ENCODE results near the gene SH2D2A. TPM values are rescaled to one million over a fixed set of nuclear protein-coding genes. Genes with fewer than 3 reads are reported as not detected.
A peak's percentile ranks its signal among the peaks of the same experiment; 100 is the strongest.

Gene SH2D2A
- total RNA-seq, 2 experiments from 2014 or later = 2.1 to 5.8 TPM

DNA sequence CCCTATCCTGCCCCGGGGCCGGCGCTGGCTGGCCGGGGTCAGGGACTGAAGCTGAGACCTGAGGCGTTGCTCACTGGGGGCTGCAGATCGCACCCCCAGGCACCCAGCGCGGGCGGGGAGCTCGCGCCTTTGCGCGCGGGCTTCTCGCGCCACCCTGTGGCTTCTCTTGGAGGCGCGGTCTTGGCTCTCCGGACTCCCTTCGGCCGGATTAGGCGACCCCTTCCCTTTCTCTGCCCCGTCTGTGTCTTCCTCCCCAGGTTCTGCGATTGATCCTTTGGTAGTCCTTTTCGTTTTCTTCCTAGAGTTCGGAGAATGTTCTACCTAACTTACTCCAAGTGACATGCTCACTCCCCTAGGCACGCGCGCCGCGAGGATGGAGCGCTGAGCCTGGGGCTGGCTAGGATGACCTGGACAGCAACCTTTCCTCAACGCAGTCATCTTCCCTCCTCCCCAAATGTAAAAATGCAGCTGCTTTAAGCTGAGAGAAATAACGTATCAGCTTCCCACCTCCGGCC, 43.5 kb upstream of the SH2D2A start:
- ChIA-PET POLR2A (interaction anchor here (1.0 kb wide), 1 partner anchor 26 kb away, joined by 3 read pairs; no protein-coding TSS in a partner anchor), CTCF (ENCODE audit: unreplicated experiment) (interaction anchor here (0.5 to 0.6 kb wide), 2 partner anchors 28 to 199 kb away, joined by 3 to 9 read pairs; no protein-coding TSS in a partner anchor)
- no peak overlapping the region for H2AFZ ChIP-seq (ENCODE audit: low read length)
- no peaks in the 10 kb centered on the region for H3K9me2 ChIP-seq (ENCODE audit: insufficient read depth, low read length)
- intact Hi-C loops (cut with micrococcal nuclease; ENCODE audit: unreplicated experiment) = loop anchor here (1.0 to 5.0 kb wide), 3 partner anchors 63 to 171 kb away; partner anchors contain the start of genes ISG20L2 and METTL25B
- no peaks in the 10 kb centered on the region for H3K36me3 ChIP-seq (ENCODE audit: insufficient read depth, low read length)
- peak; percentile 83 for TF ChIP-seq CTCF (conservative IDR thresholded peaks at IDR 0.05; ENCODE audit: low read length)
- no peak for TF ChIP-seq EZH2phosphoT487 (IDR thresholded peaks at IDR 0.05; ENCODE audit: borderline replicate concordance, low read depth, low read length)
- no peaks in the 10 kb centered on the region for H4K20me1 ChIP-seq (ENCODE audit: insufficient read depth, low read length)
- no peaks in the 10 kb centered on the region for H3K9me3 ChIP-seq (ENCODE audit: low read length)
- no TSS peak for BruUV-seq (replicated peaks)
- peak; percentile 63 for DNase-seq (ENCODE audit: low spot score)
- H3K4me3 ChIP-seq (ENCODE audit: low read depth, low read length, poor library complexity, severe bottlenecking) = peak overlapping the region; percentile 11
- peak overlapping the region; percentile 65 for H3K4me2 ChIP-seq (ENCODE audit: low read length)
- no peak overlapping the region for H3K27ac ChIP-seq (ENCODE audit: low read depth, low read length, poor library complexity, severe bottlenecking)
- H3K4me1 ChIP-seq (ENCODE audit: insufficient read depth, low read length, poor library complexity, severe bottlenecking) = peaks cover 4% of the 10 kb centered on the region
- H3K79me2 ChIP-seq (ENCODE audit: insufficient read depth, low read depth, low read length) = no peaks in the 10 kb centered on the region

DNA sequence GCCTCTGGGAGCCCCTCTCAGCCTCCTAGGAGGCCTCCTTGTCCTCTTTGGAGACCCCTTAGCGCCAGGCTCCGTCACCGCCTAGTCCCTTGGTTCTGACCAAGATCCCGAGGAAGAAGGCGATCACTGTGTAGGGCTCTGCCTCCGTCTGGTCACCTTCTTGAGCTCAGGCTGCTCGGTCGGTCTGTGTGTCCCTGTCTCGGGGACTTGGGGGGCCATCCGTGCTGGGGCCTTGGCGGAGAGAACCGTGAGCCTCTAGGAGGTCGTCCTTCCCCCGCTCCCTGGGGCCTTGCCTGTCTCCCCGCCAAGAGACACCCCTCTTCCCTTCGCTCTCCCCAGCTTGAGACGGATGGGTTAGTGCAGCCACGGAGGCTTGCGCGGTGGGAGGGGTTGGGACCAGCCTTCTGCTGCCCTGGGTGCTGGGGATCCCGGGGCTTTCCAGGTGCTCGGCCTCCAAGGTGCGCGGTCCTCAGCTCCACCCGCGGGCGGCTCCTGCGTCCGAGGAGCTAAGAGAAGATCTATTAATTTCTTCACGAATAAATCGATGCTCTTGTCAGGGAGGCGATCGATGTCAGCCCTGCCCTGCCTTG, 43.0 kb upstream of the SH2D2A start:
- Histone ChIP-seq H3K4me2 (ENCODE audit: low read length) (peak overlapping the region; percentile 65), H2AFZ (ENCODE audit: low read length) (no peak overlapping the region), H4K20me1 (ENCODE audit: insufficient read depth, low read length) (no peaks in the 10 kb centered on the region), H3K9me3 (ENCODE audit: low read length) (no peaks in the 10 kb centered on the region), H3K9me2 (ENCODE audit: insufficient read depth, low read length) (no peaks in the 10 kb centered on the region), H3K4me3 (ENCODE audit: low read depth, low read length, poor library complexity, severe bottlenecking) (no peak overlapping the region), H3K4me1 (ENCODE audit: insufficient read depth, low read length, poor library complexity, severe bottlenecking) (peaks cover 4% of the 10 kb centered on the region), H3K27ac (ENCODE audit: low read depth, low read length, poor library complexity, severe bottlenecking) (no peak overlapping the region), H3K79me2 (ENCODE audit: insufficient read depth, low read depth, low read length) (no peaks in the 10 kb centered on the region), H3K36me3 (ENCODE audit: insufficient read depth, low read length) (no peaks in the 10 kb centered on the region)
- ChIA-PET CTCF (ENCODE audit: unreplicated experiment) (interaction anchor here (0.5 to 0.6 kb wide), 2 partner anchors 28 to 199 kb away, joined by 3 to 9 read pairs; no protein-coding TSS in a partner anchor), POLR2A (interaction anchor here (0.6 kb wide), 1 partner anchor 134 kb away, joined by 5 read pairs; no protein-coding TSS in a partner anchor)
- no TSS peak for BruUV-seq (replicated peaks)
- no peak for DNase-seq (ENCODE audit: low spot score)
- TF ChIP-seq EZH2phosphoT487 (IDR thresholded peaks at IDR 0.05; ENCODE audit: borderline replicate concordance, low read depth, low read length) = no peak
- no peak for TF ChIP-seq CTCF (conservative IDR thresholded peaks at IDR 0.05; ENCODE audit: low read length)
- intact Hi-C loops (cut with micrococcal nuclease; ENCODE audit: unreplicated experiment) = loop anchor here (1.0 to 5.0 kb wide), 3 partner anchors 62 to 170 kb away; partner anchors contain the start of genes ISG20L2 and METTL25B
